PC-9 (cell line): ENCODE measurements around the gene SNAPC4. TPM values are rescaled to one million over a fixed set of nuclear protein-coding genes. Genes with fewer than 3 reads are reported as not detected.

Experiments
- BruUV-seq: library from RNA; stranded (reverse); fragments of 400-500 nt; replicated peaks from 2 replicates; lab custom pipeline; 2021; lab: Mats Ljungman, UMichigan
- CTCF ChIA-PET: fragments of 300-600 bp; sonication (Branson Sonifier 250); formaldehyde crosslinking; loops from one replicate; lab custom pipeline; 2022; ENCODE audit warnings: antibody characterized with exemption; lab: Charles Lee
- POLR2A ChIA-PET: fragments of 300-600 bp; sonication (Branson Sonifier 250); formaldehyde crosslinking; loops from one replicate; lab custom pipeline; 2022; ENCODE audit warnings: antibody characterized with exemption; ENCODE audit not compliant: unreplicated experiment; lab: Charles Lee
- DNase-seq, 2 experiments: peaks; one replicate each; pipeline versions ENCODE4 v3.0.0 to v3.0.0-alpha.2; 2015 to 2022; ENCODE audit warnings: mixed read lengths in 1 of 2
- H2AFZ ChIP-seq: fragments of 200-600 bp; sonication (generic); 2 replicates; pipeline ENCODE4 v1.8.1; 2017; ENCODE audit warnings: antibody characterized with exemption
- H3F3A ChIP-seq: fragments of 200-600 bp; sonication (generic); 2 replicates; pipeline ENCODE4 v1.8.1; 2017; ENCODE audit warnings: antibody characterized with exemption, mild to moderate bottlenecking, low read depth; ENCODE audit not compliant: insufficient read depth
- H3K27ac ChIP-seq: fragments of 200-600 bp; sonication (generic); 2 replicates; pipeline ENCODE4 v1.6.1; 2016; ENCODE audit warnings: mixed run types
- H3K27me3 ChIP-seq: fragments of 200-600 bp; sonication (generic); 2 replicates; pipeline ENCODE4 v1.6.1; 2016; ENCODE audit warnings: low read depth, mixed run types; ENCODE audit not compliant: insufficient read depth
- H3K36me3 ChIP-seq: fragments of 200-600 bp; sonication (generic); 2 replicates; pipeline ENCODE4 v1.6.1; 2016; ENCODE audit warnings: low read depth, mixed run types
- H3K4me1 ChIP-seq: fragments of 200-600 bp; sonication (generic); replicated peaks from 2 replicates; pipeline ENCODE4 v1.6.1; 2016; ENCODE audit warnings: mixed run types; ENCODE audit not compliant: insufficient read depth
- H3K4me2 ChIP-seq: fragments of 200-600 bp; sonication (generic); 2 replicates; pipeline ENCODE4 v1.6.1; 2017; ENCODE audit warnings: mixed run types
- H3K4me3 ChIP-seq: fragments of 200-600 bp; sonication (generic); 2 replicates; pipeline ENCODE4 v1.6.1; 2016; ENCODE audit warnings: mixed run types
- H3K79me2 ChIP-seq: fragments of 200-600 bp; sonication (generic); 2 replicates; pipeline ENCODE4 v1.6.1; 2017; ENCODE audit warnings: low read depth, mixed run types
- H3K9me2 ChIP-seq: fragments of 200-600 bp; sonication (generic); 2 replicates; pipeline ENCODE4 v1.8.1; 2017; ENCODE audit warnings: mild to moderate bottlenecking; ENCODE audit not compliant: insufficient read depth
- H3K9me3 ChIP-seq: fragments of 200-600 bp; sonication (generic); 2 replicates; pipeline ENCODE4 v1.8.1; 2016; ENCODE audit warnings: low read depth; ENCODE audit not compliant: insufficient read depth
- H4K20me1 ChIP-seq: fragments of 200-600 bp; sonication (generic); 2 replicates; pipeline ENCODE4 v1.8.1; 2017; ENCODE audit not compliant: insufficient read depth
- CTCF ChIP-seq: fragments of 200-600 bp; sonication (generic); conservative IDR thresholded peaks from 2 replicates; pipeline ENCODE4 v1.6.1; 2017; ENCODE audit warnings: mixed run types, antibody characterized with exemption, mild to moderate bottlenecking, moderate library complexity
- EZH2 ChIP-seq: fragments of 200-600 bp; sonication (generic); IDR thresholded peaks from 2 replicates; pipeline ENCODE4 v1.8.0; 2017; ENCODE audit warnings: antibody characterized with exemption, low read depth
- intact Hi-C: fragments of 100-400 bp; cut with micrococcal nuclease; formaldehyde crosslinking; loops from one replicate; pipeline ENCODE4 v1.10.0; 2022; ENCODE audit not compliant: unreplicated experiment
- total RNA-seq: library from RNA; stranded (reverse); gene quantifications from 2 replicates; pipeline ENCODE4 v1.2.3, GENCODE V29; 2021

Gene SNAPC4
- total RNA-seq, 1 experiment from 2014 or later = 14.4 TPM

GRCh38 chr9:136361754-136362449 lies 38.1 kb downstream of the SNAPC4 start:
- Histone ChIP-seq H4K20me1 (no peaks in the 10 kb centered on the region), H3K4me3 (no peak overlapping the region), H3K9me2 (no peaks in the 10 kb centered on the region), H2AFZ (no peak overlapping the region), H3K9me3 (no peaks in the 10 kb centered on the region), H3K27me3 (no peaks in the 10 kb centered on the region), H3K27ac (no peak overlapping the region), H3K4me1 (peaks cover 12% of the 10 kb centered on the region), H3K4me2 (no peak overlapping the region), H3F3A (no peaks in the 10 kb centered on the region), H3K79me2 (peaks cover 5% of the 10 kb centered on the region; the same call in 1 of the 2 replicates), H3K36me3 (no peaks in the 10 kb centered on the region)
- ChIA-PET CTCF (interaction anchor here (0.5 kb wide), 1 partner anchor 265 kb away, joined by 4 read pairs; no protein-coding TSS in a partner anchor), POLR2A (interaction anchor here (0.6 kb wide), 1 partner anchor 616 kb away, joined by 10 read pairs; no protein-coding TSS in a partner anchor)
- BruUV-seq = no TSS peak
- intact Hi-C loops = no loop called here
- no peak for DNase-seq
- no peak for TF ChIP-seq CTCF

GRCh38 chr9:136361047-136361753 lies 38.8 kb downstream of the SNAPC4 start:
- Histone ChIP-seq H3K9me2 (no peaks in the 10 kb centered on the region), H4K20me1 (no peaks in the 10 kb centered on the region), H3K9me3 (no peaks in the 10 kb centered on the region), H3K4me1 (peaks cover 12% of the 10 kb centered on the region), H3K79me2 (peaks cover 5% of the 10 kb centered on the region; the same call in 1 of the 2 replicates), H3K36me3 (no peaks in the 10 kb centered on the region), H3K4me2 (no peak overlapping the region), H3K27me3 (no peaks in the 10 kb centered on the region), H3K4me3 (no peak overlapping the region), H3K27ac (no peak overlapping the region), H3F3A (no peaks in the 10 kb centered on the region), H2AFZ (no peak overlapping the region)
- TF ChIP-seq EZH2 = no peak
- no peak for TF ChIP-seq CTCF
- CTCF ChIA-PET = interaction anchor here (0.6 kb wide), 1 partner anchor 32 kb away, joined by 3 read pairs; no protein-coding TSS in a partner anchor
- intact Hi-C loops = no loop called here
- no TSS peak for BruUV-seq
- DNase-seq = no peak
- POLR2A ChIA-PET = interaction anchor here (0.6 kb wide), 1 partner anchor 617 kb away, joined by 10 read pairs; no protein-coding TSS in a partner anchor

GRCh38 chr9:136359774-136360718 lies 39.9 kb downstream of the SNAPC4 start:
- H3K4me1 ChIP-seq = peaks cover 12% of the 10 kb centered on the region
- CTCF ChIA-PET = no interaction called here
- BruUV-seq = no TSS peak
- no peaks in the 10 kb centered on the region for H3K9me3 ChIP-seq
- POLR2A ChIA-PET = no interaction called here
- no peak overlapping the region for H3K27ac ChIP-seq
- H3K9me2 ChIP-seq = no peaks in the 10 kb centered on the region
- no peak overlapping the region for H3K4me2 ChIP-seq
- H3K27me3 ChIP-seq = no peaks in the 10 kb centered on the region
- H3K79me2 ChIP-seq = peaks cover 5% of the 10 kb centered on the region; the same call in 1 of the 2 replicates
- H3F3A ChIP-seq = no peaks in the 10 kb centered on the region
- H3K4me3 ChIP-seq = no peak overlapping the region
- no peaks in the 10 kb centered on the region for H3K36me3 ChIP-seq
- no peaks in the 10 kb centered on the region for H4K20me1 ChIP-seq
- DNase-seq = no peak
- intact Hi-C loops = no loop called here
- TF ChIP-seq CTCF (no peak), EZH2 (no peak)
- no peak overlapping the region for H2AFZ ChIP-seq
